ENCODE data around the gene CD96. TPM values are rescaled to one million over a fixed set of nuclear protein-coding genes. Genes with fewer than 3 reads are reported as not detected.

The CD96 gene
- total RNA-seq, 4 donors from 2014 or later: 0.27 to 2.1 (median 0.72) TPM

DNA sequence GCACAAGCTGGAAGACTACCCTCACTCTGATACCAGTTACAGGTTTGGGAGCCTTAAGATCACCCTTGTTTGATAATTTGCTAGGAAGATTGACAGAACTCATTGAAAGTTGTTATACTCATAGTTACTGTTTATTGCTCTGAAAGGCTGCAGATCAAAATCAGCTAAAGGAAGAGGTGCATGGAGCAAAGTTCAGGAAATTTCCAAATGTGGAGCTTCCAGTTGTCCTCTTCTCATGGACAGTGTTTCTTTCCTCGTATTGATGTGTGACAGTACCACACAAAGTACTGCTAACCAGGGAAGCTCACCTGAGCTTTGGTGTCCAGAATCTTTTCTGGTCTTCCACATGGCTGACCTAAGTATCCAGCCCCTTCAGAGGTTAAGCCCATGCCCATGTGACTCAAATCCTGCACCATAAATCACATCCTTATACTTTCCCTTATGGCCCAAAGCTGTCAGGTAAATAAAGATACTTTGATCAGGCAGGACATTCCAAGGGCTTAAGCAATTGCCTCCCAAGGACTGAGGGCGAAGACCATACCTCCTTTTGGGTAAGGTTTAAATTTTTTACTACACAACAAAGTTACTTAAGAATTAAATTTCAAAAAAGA is 146.3 kb downstream of the CD96 start:
- TF ChIP-seq CTCF (IDR thresholded peaks at IDR 0.05) (no peak), POLR2A (IDR thresholded peaks at IDR 0.05) (no peak)
- intact Hi-C loops (cut with DNase I; ENCODE audit: low total_unique reads): loop anchor here (10.0 kb wide), 1 partner anchor 103 kb away; no protein-coding TSS in a partner anchor
- 87 to 89% methylated on average over 2 of the region's 2 CpGs for WGBS, 2 donors
- no peak overlapping the region for H3K4me3 ChIP-seq (ENCODE audit: low read depth, poor library complexity, severe bottlenecking)
- no peak for DNase-seq (ENCODE audit: low spot score in 2 of 2)

GRCh38 chr3:111690242-111690641 is 148.2 kb downstream of the CD96 start:
- 86 to 87% methylated on average over 3 of the region's 3 CpGs for WGBS, 2 donors
- TF ChIP-seq CTCF (IDR thresholded peaks at IDR 0.05) (no peak), POLR2A (IDR thresholded peaks at IDR 0.05) (no peak)
- DNase-seq (ENCODE audit: low spot score in 2 of 2): no peak
- intact Hi-C loops (cut with DNase I; ENCODE audit: low total_unique reads): no loop called here
- H3K4me3 ChIP-seq (ENCODE audit: low read depth, poor library complexity, severe bottlenecking): no peak overlapping the region

DNA sequence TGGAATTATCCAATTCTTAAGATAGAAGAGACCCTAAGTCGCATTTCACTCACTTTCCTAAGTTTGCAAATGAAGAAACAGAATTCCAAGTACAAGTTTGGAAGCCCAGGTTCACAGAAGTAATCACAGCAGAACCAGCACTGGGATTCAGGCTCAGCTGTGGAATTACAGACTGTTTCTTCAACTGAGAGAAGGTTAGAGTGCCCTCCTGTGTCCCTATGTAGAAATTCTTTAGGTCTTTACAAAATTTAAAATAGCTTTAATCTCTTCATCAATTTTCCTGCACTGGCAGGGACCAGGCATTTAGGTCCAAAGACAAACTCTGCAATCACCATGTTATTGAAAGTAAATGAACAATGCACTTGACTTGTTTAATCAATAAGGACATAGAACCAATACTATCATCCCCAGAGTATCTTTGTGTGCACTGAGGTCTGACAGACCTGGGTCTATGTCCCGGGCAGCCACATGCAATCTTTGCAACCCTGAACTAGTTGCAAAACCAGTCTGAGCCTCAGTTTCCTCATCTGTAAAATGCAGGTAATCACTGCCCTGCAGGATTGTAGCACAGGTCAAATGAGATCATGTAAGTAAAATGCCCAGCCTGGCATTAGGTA is 149.4 kb downstream of the CD96 start:
- no peak overlapping the region for H3K4me3 ChIP-seq (ENCODE audit: low read depth, poor library complexity, severe bottlenecking)
- intact Hi-C loops (cut with DNase I; ENCODE audit: low total_unique reads): no loop called here
- DNase-seq (ENCODE audit: low spot score in 2 of 2): no peak
- TF ChIP-seq POLR2A (IDR thresholded peaks at IDR 0.05): no peak
- no peak for TF ChIP-seq CTCF (IDR thresholded peaks at IDR 0.05)
- WGBS, 2 donors: 53 to 57% methylated on average over 2 of the region's 2 CpGs

- WGBS, 2 donors: 63 to 77% methylated on average over 8 of the region's 8 CpGs
- TF ChIP-seq CTCF (IDR thresholded peaks at IDR 0.05) (no peak), POLR2A (IDR thresholded peaks at IDR 0.05) (no peak)
- H3K4me3 ChIP-seq (ENCODE audit: low read depth, poor library complexity, severe bottlenecking): no peak overlapping the region
- no peak for DNase-seq (ENCODE audit: low spot score in 2 of 2)
- intact Hi-C loops (cut with DNase I; ENCODE audit: low total_unique reads): no loop called here
These were observed 150.9 kb downstream of the CD96 start for GRCh38 chr3:111692593-111693552.

DNA sequence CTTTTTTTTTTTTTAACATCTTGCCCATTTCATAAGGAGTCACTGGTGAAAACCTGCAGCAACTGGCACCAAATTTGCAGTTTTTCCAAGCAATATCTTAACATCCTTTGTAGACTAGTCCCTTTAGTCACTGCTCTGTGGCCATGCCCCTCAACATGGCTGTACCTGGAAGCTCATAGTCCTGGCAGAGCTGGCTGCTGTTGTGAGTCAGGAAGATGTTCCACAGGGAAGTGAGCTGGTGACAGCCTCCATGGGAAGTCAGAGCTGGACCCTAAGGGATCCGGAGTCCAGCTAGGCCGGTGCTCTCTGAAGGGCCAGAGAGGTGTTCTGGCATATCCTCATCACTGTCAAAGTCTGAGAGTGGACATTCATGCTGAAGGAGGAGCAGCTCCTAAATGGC is 152.5 kb downstream of the CD96 start:
- H3K4me3 ChIP-seq (ENCODE audit: low read depth, poor library complexity, severe bottlenecking): no peak overlapping the region
- intact Hi-C loops (cut with DNase I; ENCODE audit: low total_unique reads): no loop called here
- no peak for TF ChIP-seq CTCF (IDR thresholded peaks at IDR 0.05)
- TF ChIP-seq POLR2A (IDR thresholded peaks at IDR 0.05): no peak
- 86 to 94% methylated on average over 2 of the region's 2 CpGs for WGBS, 2 donors
- no peak for DNase-seq (ENCODE audit: low spot score in 2 of 2)
